IMR-90 (cell line): Measurements from ENCODE around the gene SIKE1.
"Not testable (repeated sequence)": the region's sequence is repeated elsewhere in the genome, so short reads cannot be mapped to it uniquely, and the experiment has no call there.

Source experiments
- CTCF ChIP-seq: conservative IDR thresholded peaks from 2 replicates; pipeline ENCODE4 v1.5.1; 2012; ENCODE audit warnings: mild to moderate bottlenecking, low read depth, low read length, improper control_type of control experiment
- ELK1 ChIP-seq: fragments of 150-350 bp; IDR thresholded peaks from 2 replicates; pipeline ENCODE4 v1.6.1; 2016; ENCODE audit warnings: low read depth, mild to moderate bottlenecking, low read length, moderate library complexity, borderline replicate concordance
- MXI1 ChIP-seq: IDR thresholded peaks from 2 replicates; pipeline ENCODE4 v1.6.1; 2012; ENCODE audit warnings: low read depth, mild to moderate bottlenecking, low read length, moderate library complexity, borderline replicate concordance
- POLR2A ChIP-seq: IDR thresholded peaks from 2 replicates; pipeline ENCODE4 v1.6.1; 2012; ENCODE audit warnings: mild to moderate bottlenecking, low read depth, low read length
- USF2 ChIP-seq: fragments of 150-350 bp; IDR thresholded peaks from 2 replicates; pipeline ENCODE4 v1.6.1; 2017; ENCODE audit warnings: mild to moderate bottlenecking, antibody characterized with exemption, low read length, low read depth

GRCh38 chr1:114790581-114790980, 10.1 kb upstream of the SIKE1 start:
- not testable (repeated sequence) for TF ChIP-seq POLR2A, CTCF, ELK1, USF2, MXI1
